MM.1S (cell line): Measurements from ENCODE around the gene PHTF1.

Experiments used
- EZH2 ChIP-seq: fragments of 300-600 bp; sonication (generic); optimal IDR thresholded peaks from 2 replicates; pipeline ENCODE3; 2017; ENCODE audit warnings: low read depth, mild to moderate bottlenecking, antibody characterized with exemption, low read length, mixed read lengths
- EZH2phosphoT487 ChIP-seq: fragments of 300-600 bp; sonication (generic); IDR thresholded peaks from 2 replicates; pipeline ENCODE4 v1.6.1; 2018; ENCODE audit warnings: antibody characterized with exemption, low read length
- TF ChIP-seq, protein P1 (sequence below): fragments of 300-600 bp; sonication (generic); IDR thresholded peaks from 2 replicates; pipeline ENCODE4 v1.5.1; 2016; ENCODE audit warnings: antibody characterized with exemption, low read length, mixed read lengths

DNA sequence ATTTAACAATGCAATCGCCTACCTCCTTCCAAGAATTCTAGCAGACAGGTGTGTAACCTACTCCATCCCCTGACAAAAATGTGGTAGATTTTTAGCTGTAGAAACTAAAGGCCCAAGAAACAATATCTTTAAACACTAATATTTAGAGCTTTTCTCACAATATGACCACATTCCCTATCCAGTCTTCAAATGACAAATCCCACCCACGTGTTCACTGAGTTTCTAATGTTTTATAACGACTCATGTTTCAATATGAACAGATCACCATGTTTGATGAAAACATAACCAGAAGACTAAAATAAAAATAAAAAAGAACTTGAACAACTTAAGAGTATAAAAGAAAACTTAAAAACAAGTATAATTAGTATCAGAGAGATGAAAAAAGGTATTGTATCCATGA is 28.4 kb upstream of the PHTF1 start:
- no peak for TF ChIP-seq EZH2phosphoT487
- TF ChIP-seq, protein P1, sequence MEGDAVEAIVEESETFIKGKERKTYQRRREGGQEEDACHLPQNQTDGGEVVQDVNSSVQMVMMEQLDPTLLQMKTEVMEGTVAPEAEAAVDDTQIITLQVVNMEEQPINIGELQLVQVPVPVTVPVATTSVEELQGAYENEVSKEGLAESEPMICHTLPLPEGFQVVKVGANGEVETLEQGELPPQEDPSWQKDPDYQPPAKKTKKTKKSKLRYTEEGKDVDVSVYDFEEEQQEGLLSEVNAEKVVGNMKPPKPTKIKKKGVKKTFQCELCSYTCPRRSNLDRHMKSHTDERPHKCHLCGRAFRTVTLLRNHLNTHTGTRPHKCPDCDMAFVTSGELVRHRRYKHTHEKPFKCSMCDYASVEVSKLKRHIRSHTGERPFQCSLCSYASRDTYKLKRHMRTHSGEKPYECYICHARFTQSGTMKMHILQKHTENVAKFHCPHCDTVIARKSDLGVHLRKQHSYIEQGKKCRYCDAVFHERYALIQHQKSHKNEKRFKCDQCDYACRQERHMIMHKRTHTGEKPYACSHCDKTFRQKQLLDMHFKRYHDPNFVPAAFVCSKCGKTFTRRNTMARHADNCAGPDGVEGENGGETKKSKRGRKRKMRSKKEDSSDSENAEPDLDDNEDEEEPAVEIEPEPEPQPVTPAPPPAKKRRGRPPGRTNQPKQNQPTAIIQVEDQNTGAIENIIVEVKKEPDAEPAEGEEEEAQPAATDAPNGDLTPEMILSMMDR, result no peak
- TF ChIP-seq EZH2, result no peak
